A549 (cell line): Measurements from ENCODE around the gene NUDT16L1. TPM values are rescaled to one million over a fixed set of nuclear protein-coding genes. Genes with fewer than 3 reads are reported as not detected.

Experiments
- ATAC-seq, 2 experiments: fragments of 200-7000 bp in 1 of 2; fragments of >200 bp in 1 of 2; cut with Nextera tagmentation in 1 of 2; cut with Tn5 transposase in 1 of 2; 3 replicates each; pipeline versions ENCODE4 v1.8.0 to v1.9.1; 2018 to 2020; ENCODE audit warnings: mild to moderate bottlenecking in 1 of 2, moderate library complexity in 1 of 2
- CTCF ChIA-PET: fragments of 300-600 bp; sonication (Branson Sonifier 250); formaldehyde crosslinking; extraction: SDS; loops from one replicate; lab custom pipeline; 2021; ENCODE audit warnings: antibody characterized with exemption, inconsistent platforms; lab: Yijun Ruan, JAX
- POLR2A ChIA-PET: fragments of 350-600 bp; formaldehyde crosslinking; extraction: SDS; loops from one replicate; lab custom pipeline; 2021; ENCODE audit warnings: antibody characterized with exemption, inconsistent platforms; lab: Yijun Ruan, JAX
- DNase-seq, 2 experiments: peaks; one replicate each; pipeline versions ENCODE4 v3.0.0 to v3.0.0-alpha.2; 2011 to 2016; ENCODE audit warnings: low read depth in 1 of 2, low spot score in 1 of 2
- FAIRE-seq: peaks from 2 replicates; lab custom pipeline; 2011; peaks lifted over from hg19 to GRCh38; lab: Jason Lieb, UNC
- H3K27ac ChIP-seq, 2 experiments: fragments of >200 bp; sonication (Bioruptor Twin); formaldehyde crosslinking; 3 replicates each; pipeline ENCODE4 v1.5.1; 2016 to 2017
- H3K4me1 ChIP-seq: fragments of >200 bp; sonication (Bioruptor Twin); formaldehyde crosslinking; 3 replicates; pipeline ENCODE4 v1.6.1; 2016
- H3K4me2 ChIP-seq: fragments of >200 bp; sonication (Bioruptor Twin); formaldehyde crosslinking; 3 replicates; pipeline ENCODE4 v1.6.1; 2016
- H3K4me3 ChIP-seq: fragments of >200 bp; sonication (Bioruptor Twin); formaldehyde crosslinking; 3 replicates; pipeline ENCODE4 v1.5.1; 2016
- H3K9me3 ChIP-seq: fragments of >200 bp; sonication (Bioruptor Twin); formaldehyde crosslinking; 3 replicates; pipeline ENCODE4 v1.6.1; 2016
- CBX8 ChIP-seq: fragments of 200-600 bp; sonication (generic); IDR thresholded peaks from 2 replicates; pipeline ENCODE4 v1.6.1; 2016
- FOSB ChIP-seq: fragments of 250-450 bp; sonication (Bioruptor Pico); IDR thresholded peaks from 2 replicates; pipeline ENCODE4 v1.5.0; 2020; ENCODE audit warnings: mild to moderate bottlenecking, moderate library complexity
- HDAC2 ChIP-seq: fragments of 200-600 bp; sonication (generic); IDR thresholded peaks from 2 replicates; pipeline ENCODE4 v1.6.1; 2016
- HOXB13 ChIP-seq: fragments of 250-450 bp; sonication (Bioruptor Pico); IDR thresholded peaks from 2 replicates; pipeline ENCODE4 v1.5.0; 2020; ENCODE audit warnings: low read depth, mild to moderate bottlenecking, moderate library complexity
- MAFK ChIP-seq: fragments of 450-650 bp; IDR thresholded peaks from 2 replicates; pipeline ENCODE4 v1.6.1; 2014; ENCODE audit not compliant: partially characterized antibody
- MAZ ChIP-seq: fragments of 150-350 bp; IDR thresholded peaks from 2 replicates; pipeline ENCODE4 v1.6.1; 2014; ENCODE audit warnings: antibody characterized with exemption, low read depth, low read length, borderline replicate concordance
- NPAS2 ChIP-seq: fragments of 250-450 bp; sonication (Bioruptor Pico); IDR thresholded peaks from 2 replicates; pipeline ENCODE4 v1.8.0; 2022; ENCODE audit warnings: mild to moderate bottlenecking, moderate library complexity, borderline replicate concordance
- RAD21 ChIP-seq, 2 experiments: fragments of >200 bp in 1 of 2; sonication (Bioruptor Twin) in 1 of 2; formaldehyde crosslinking in 1 of 2; IDR thresholded peaks in 1 of 2; conservative IDR thresholded peaks in 1 of 2; 2 replicates in 1 of 2; 3 replicates in 1 of 2; pipeline ENCODE4 v1.6.1; 2012 to 2018; ENCODE audit warnings: inconsistent platforms in 1 of 2
- SREBF2 ChIP-seq: fragments of 450-650 bp; IDR thresholded peaks from 2 replicates; pipeline ENCODE4 v1.6.1; 2014; ENCODE audit warnings: mild to moderate bottlenecking, moderate library complexity
- WGBS: methylation state at CpG from one replicate; pipeline ENCODE4 v1.1.6; 2017; ENCODE audit errors: missing lambda C conversion rate; 5-methylcytosine and 5-hydroxymethylcytosine counted together
- polyA plus RNA-seq, 4 experiments: library from polyadenylated mRNA; depleted of rRNA in 3 of 4; stranded (reverse); fragments of >200 nt; fragmentation: RNase III in 1 of 4; extraction: RNeasy Plus Mini Kit Qiagen cat#74134 plus additional on column Dnase treatment in 1 of 4; gene quantifications; 2 replicates in 3 of 4; 3 replicates in 1 of 4; pipeline ENCODE4 v1.2.3, GENCODE V29; 2011 to 2017
- TF ChIP-seq, protein P1 (sequence below): fragments of 150-350 bp; IDR thresholded peaks from 2 replicates; pipeline ENCODE4 v1.6.1; 2014; ENCODE audit warnings: low read depth, mild to moderate bottlenecking, low read length
- TF ChIP-seq, protein P2 (sequence below): fragments of 250-450 bp; sonication (Bioruptor Pico); IDR thresholded peaks from 2 replicates; pipeline ENCODE4 v1.5.0; 2021; ENCODE audit warnings: mild to moderate bottlenecking, moderate library complexity, borderline replicate concordance
- TF ChIP-seq, protein P3 (sequence below): IDR thresholded peaks from 2 replicates; pipeline ENCODE4 v1.6.1; 2012
- TF ChIP-seq, protein P4 (sequence below): fragments of >200 bp; sonication (Bioruptor Twin); formaldehyde crosslinking; IDR thresholded peaks from 2 replicates; pipeline ENCODE4 v1.6.1; 2016
- TF ChIP-seq, protein P5 (sequence below): fragments of 250-450 bp; sonication (Bioruptor Pico); IDR thresholded peaks from 2 replicates; pipeline ENCODE4 v1.5.0; 2020; ENCODE audit warnings: low read depth, mild to moderate bottlenecking, moderate library complexity

NUDT16L1 gene
- polyA plus RNA-seq, 2 of the 4 experiments (the other 2 are of a cell fraction) = 15.5 to 22.9 TPM

DNA sequence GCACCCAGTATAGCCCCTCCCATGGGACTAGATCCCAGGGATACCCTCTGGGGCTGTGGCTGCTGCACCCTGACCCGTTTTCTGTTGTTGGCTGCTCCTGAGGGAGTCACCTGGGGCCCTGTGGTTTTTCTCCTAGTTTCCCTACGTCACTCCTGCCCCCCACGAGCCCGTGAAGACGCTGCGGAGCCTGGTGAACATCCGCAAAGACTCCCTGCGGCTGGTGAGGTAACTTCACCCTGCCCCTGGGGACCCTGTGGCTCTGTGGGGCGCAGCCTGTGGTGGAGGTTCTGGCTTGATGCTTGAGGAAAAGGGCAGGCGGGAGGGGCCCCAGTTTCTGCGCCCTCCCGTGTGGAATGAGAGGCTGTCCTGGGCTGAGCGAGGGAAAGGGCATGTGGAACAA, 41.5 kb upstream of the NUDT16L1 start:
- ATAC-seq (no peak), DNase-seq (no peak), FAIRE-seq (no peak)
- WGBS = 91% methylated on average over 13 of the region's 13 CpGs
- Histone ChIP-seq H3K4me1 (peaks cover 32% of the 10 kb centered on the region), H3K4me3 (no peak overlapping the region), H3K4me2 (no peak overlapping the region), H3K27ac (no peak overlapping the region), H3K9me3 (no peaks in the 10 kb centered on the region)
- ChIA-PET CTCF (interaction anchor here (0.8 to 3.7 kb wide), 8 partner anchors 9 to 66 kb away, joined by 3 to 24 read pairs (median 6); no protein-coding TSS in a partner anchor), POLR2A (no interaction called here)
- TF ChIP-seq, protein P1, sequence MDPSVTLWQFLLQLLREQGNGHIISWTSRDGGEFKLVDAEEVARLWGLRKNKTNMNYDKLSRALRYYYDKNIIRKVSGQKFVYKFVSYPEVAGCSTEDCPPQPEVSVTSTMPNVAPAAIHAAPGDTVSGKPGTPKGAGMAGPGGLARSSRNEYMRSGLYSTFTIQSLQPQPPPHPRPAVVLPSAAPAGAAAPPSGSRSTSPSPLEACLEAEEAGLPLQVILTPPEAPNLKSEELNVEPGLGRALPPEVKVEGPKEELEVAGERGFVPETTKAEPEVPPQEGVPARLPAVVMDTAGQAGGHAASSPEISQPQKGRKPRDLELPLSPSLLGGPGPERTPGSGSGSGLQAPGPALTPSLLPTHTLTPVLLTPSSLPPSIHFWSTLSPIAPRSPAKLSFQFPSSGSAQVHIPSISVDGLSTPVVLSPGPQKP = no peak
- TF ChIP-seq HOXB13 = no peak
- no peak for TF ChIP-seq SREBF2

DNA sequence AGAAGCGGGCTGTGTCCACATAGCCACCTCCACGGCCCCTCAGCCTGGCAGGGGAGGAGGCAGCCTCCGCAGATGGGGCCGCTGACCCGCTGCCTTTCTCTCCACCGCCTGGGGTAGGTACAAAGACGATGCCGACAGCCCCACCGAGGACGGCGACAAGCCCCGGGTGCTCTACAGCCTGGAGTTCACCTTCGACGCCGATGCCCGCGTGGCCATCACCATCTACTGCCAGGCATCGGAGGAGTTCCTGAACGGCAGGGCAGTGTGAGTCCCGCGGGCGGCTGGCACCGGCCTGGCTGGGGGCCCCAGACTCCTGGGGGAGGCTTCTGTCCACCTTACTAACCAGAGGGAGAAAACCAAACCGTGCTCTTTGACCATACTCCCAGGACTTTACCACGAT, 40.8 kb upstream of the NUDT16L1 start:
- Histone ChIP-seq H3K9me3 (no peaks in the 10 kb centered on the region), H3K4me3 (no peak overlapping the region), H3K4me2 (peak overlapping the region; percentile 41), H3K4me1 (peaks cover 32% of the 10 kb centered on the region), H3K27ac (peak overlapping the region; percentile 54 to 82; a peak in 5 of 6 replicates)
- FAIRE-seq (no peak), DNase-seq (no peak), ATAC-seq (no peak)
- 93% methylated on average over 16 of the region's 25 CpGs for WGBS
- ChIA-PET CTCF (interaction anchor here (0.6 to 1.6 kb wide), 2 partner anchors 28 to 247 kb away, joined by 3 to 4 read pairs; partner anchors contain the start of gene MGRN1), POLR2A (no interaction called here)
- TF ChIP-seq HDAC2 (no peak), CBX8 (no peak), NPAS2 (CRISPR knock-in tag) (no peak), MAZ (no peak), FOSB (CRISPR knock-in tag) (no peak)
- TF ChIP-seq, protein P2, sequence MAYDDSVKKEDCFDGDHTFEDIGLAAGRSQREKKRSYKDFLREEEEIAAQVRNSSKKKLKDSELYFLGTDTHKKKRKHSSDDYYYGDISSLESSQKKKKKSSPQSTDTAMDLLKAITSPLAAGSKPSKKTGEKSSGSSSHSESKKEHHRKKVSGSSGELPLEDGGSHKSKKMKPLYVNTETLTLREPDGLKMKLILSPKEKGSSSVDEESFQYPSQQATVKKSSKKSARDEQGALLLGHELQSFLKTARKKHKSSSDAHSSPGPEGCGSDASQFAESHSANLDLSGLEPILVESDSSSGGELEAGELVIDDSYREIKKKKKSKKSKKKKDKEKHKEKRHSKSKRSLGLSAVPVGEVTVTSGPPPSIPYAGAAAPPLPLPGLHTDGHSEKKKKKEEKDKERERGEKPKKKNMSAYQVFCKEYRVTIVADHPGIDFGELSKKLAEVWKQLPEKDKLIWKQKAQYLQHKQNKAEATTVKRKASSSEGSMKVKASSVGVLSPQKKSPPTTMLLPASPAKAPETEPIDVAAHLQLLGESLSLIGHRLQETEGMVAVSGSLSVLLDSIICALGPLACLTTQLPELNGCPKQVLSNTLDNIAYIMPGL = no peak
- TF ChIP-seq, protein P3, sequence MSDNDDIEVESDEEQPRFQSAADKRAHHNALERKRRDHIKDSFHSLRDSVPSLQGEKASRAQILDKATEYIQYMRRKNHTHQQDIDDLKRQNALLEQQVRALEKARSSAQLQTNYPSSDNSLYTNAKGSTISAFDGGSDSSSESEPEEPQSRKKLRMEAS = no peak
- TF ChIP-seq, protein P4, sequence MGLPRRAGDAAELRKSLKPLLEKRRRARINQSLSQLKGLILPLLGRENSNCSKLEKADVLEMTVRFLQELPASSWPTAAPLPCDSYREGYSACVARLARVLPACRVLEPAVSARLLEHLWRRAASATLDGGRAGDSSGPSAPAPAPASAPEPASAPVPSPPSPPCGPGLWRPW = no peak
- TF ChIP-seq, protein P5, sequence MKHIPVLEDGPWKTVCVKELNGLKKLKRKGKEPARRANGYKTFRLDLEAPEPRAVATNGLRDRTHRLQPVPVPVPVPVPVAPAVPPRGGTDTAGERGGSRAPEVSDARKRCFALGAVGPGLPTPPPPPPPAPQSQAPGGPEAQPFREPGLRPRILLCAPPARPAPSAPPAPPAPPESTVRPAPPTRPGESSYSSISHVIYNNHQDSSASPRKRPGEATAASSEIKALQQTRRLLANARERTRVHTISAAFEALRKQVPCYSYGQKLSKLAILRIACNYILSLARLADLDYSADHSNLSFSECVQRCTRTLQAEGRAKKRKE (CRISPR knock-in tag) = no peak

DNA sequence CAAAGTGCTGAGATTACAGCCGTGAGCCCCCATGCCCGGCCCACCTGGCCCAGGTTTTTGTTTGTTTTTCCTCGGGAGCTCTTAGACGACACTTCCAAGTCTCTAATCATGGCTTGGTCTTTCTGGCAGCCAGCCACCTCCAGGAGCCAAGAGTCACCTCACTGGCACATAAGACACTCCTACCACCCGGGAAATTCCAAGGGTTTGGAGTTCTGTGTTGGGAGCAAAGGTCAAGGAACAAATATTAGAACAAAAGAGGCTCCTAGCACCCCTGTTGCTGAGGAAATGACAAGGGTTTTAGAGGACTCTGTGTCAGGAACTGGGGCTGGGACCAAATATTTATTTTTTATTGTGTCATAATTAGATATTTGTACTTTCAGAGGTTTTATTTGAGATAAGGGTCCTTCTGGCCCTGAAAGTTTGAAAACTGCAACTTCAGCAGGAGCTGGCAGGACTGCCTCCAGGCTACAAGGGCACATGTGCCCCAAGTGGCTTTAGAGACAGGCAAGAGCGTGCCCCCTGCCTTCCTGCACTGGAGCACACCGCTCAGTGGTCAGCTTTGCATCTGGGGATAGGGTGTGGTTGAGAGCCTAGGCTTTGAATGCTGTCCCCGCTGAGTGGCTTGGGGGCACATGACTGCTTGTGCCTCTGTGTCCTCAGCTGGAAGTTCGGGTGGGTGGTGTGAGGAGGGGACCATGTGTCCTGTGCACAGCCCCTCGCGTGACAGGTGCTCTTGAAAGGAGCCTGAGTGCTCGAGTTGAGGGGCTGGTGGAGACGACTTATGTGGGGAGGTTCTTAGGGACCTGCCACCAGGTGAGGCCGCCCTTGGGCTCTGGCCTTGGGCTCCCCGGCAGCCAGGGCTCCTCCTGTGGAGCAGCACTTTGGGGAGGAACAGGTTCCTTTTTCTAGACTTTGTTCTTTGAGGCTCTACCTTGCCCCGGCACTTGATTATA, 39.1 kb upstream of the NUDT16L1 start:
- DNase-seq (peak; percentile 44 to 54), FAIRE-seq (no peak), ATAC-seq (peak in 1 of 2 experiments; percentile 42; a peak in 3 of 6 replicates)
- ChIA-PET CTCF (interaction anchor here (1.1 to 1.8 kb wide), 3 partner anchors 18 to 30 kb away, joined by 3 to 4 read pairs (median 4); partner anchors contain the start of gene MGRN1), POLR2A (no interaction called here)
- no peak overlapping the region for H3K4me3 ChIP-seq
- peaks cover 32% of the 10 kb centered on the region for H3K4me1 ChIP-seq
- H3K9me3 ChIP-seq = no peaks in the 10 kb centered on the region
- peak overlapping the region; percentile 64 to 82 for H3K27ac ChIP-seq
- H3K4me2 ChIP-seq = peak overlapping the region; percentile 41
- TF ChIP-seq RAD21 (conservative IDR thresholded peaks at IDR 0.05 in 1 of 2, IDR thresholded peaks at IDR 0.05 in 1 of 2) (no peak), MAFK (peak; percentile 58)
- WGBS = 53% methylated on average over 16 of the region's 16 CpGs
